SH-SY5Y (cell line): ENCODE measurements around the gene NT5M.

Experiments used
- GATA2 ChIP-seq: IDR thresholded peaks from 2 replicates; pipeline ENCODE4 v1.6.1; 2011; ENCODE audit warnings: mild to moderate bottlenecking, low read depth, low read length
- GATA3 ChIP-seq: IDR thresholded peaks from 2 replicates; pipeline ENCODE4 v1.6.1; 2011; ENCODE audit warnings: low read depth, mild to moderate bottlenecking, low read length, moderate library complexity

Gene NT5M

DNA sequence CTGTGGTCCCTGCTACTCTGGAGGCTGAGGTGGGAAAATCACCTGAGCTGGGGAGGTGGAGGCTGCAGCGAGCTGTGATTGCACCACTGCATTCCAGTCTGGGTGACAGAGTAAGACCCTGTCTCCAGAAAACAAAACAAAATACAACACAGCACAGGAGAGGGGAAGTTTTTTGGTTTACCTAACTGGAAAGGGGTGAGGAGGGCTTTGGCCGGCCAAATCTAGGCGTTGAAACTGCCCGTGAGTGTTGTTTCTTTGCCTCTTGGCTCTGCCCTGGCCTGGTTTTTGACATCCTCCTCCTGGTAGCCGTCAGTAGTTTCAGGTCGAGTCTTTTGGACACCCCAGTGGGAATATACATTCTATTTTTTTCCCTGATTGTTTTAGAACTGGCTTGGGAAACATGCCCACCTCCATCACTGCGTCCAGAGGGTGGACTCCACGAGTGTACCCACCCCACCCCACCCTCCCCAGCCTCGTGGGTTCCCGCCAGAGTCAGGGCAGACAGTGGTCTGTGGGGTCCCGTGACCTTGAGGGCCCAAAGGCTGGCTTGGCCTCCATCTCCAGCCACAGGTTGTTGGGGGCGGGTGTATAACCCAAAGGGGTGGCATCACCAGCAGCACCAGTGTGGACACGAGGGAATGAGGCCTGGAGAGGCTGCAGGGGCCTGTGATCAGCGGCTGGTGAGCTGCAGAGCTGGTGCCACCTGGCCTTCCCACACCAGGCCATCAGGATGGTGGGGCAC, 42.7 kb downstream of the NT5M start:
- TF ChIP-seq GATA3 (no peak), GATA2 (no peak)

DNA sequence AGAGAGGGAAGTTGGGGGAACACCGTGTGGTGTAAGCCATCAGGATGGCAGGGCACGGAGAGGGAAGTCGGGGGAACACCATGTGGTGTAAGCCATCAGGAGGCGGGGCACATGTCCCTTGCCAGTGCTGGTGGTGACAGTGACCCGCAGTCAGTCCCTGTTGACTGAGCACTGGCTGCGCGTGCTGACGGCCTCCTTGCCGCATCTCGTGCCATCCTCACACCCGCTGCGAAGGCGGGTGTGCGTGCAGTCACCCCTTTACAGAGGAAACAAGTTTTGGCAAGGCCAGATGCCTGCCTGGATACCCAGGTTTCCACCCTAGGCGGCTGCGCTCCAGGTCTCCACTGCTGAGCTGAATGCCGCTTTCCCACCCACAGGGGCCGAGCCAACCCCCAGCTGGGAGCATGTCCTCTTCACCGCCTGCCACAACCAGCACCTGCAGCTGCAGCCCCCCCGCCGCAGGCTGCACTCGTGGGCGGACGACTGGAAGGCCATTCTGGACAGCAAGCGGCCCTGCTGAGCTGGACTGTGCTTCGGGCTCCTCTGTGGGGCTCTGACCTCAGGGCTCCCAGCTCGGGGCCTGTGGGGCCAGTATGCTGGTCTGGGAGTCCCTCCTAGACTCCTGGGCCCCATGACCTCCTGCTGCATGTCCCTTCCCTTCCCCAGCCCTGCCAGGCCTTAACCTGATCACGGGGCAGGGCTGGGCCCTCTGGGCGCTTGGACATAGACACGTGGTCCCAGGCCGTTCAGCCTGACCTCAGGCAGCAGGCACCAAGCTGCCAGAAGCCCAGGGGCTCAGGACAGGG, 43.5 kb downstream of the NT5M start:
- TF ChIP-seq GATA3 (no peak), GATA2 (no peak)

DNA sequence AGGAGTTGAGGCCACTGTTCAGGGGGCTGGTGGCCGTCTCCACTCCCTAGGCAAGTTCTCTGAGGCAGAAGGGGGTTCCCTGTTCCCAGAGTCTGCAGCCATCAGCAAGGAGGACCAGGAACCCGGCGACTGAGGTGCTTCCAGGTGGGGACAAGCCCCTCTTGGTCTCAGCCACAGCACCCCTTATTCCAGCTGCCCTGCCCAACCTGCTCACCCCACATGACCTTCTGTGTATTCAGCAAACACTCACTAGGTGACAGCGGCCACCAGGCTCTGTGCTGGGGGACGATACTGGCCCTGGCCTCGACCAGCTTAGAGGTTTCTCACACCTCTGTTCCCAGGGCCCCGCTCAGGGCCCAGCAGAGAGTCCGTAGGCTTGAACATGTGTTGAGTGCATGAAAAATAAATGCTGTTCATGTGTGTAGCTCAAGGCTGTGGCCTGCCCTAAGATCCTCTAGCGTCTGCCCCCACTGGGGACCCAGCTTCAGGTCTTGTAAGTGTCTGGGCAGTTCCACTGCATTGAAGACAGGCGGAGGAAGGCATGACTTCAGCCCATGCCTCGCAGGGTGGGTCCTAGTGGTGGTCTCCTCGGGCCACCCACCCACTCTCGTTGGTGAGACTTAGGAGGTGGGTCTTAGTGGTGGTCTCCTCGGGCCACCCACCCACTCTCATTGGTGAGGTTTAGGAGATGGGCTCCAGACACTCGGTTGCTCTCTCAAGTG, 44.2 kb downstream of the NT5M start:
- TF ChIP-seq GATA2 (no peak), GATA3 (no peak)

DNA sequence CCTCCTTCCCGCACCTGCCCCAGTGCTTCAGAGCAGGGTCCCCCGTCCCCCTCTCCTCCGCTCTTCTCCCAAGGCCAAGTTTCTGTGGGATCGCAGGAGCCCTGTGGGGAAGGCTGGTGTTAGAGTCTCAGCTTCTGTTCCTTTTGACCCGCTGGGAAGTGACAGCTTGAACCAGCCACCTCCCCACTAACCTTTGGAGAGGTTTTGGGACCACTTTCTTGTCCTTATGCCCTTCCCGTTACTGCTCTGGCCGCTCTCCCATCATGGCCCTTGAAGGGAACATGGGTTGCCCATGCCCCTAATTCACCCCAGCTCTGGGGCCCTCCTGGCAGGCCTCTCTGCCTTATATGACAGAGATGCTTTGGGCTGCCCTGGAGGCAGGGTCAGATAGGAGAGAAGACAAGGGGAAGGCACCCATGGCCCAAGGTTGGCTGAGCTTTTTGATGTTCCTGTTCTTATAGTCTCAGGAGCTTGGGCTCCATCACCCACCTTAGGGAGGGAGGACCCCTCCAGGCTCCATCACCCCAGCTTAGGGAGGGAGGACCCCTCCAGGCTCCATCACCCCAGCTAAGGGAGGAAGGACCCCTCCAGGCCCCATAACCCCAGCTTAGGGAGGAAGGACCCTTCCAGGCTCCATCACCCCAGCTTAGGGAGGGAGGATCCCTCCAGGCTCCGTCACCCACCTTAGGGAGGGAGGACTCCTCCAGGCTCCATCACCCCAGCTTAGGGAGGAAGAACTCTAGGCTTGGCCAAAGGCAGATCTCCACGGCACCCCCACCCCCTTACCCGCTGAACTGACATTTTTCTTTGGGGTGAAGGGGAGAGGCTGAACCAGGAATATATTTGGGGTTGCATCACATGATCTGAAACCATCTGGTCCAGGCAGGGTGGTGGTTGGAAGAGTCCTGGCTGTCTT, 45.0 kb downstream of the NT5M start:
- no peak for TF ChIP-seq GATA3
- TF ChIP-seq GATA2, result no peak

DNA sequence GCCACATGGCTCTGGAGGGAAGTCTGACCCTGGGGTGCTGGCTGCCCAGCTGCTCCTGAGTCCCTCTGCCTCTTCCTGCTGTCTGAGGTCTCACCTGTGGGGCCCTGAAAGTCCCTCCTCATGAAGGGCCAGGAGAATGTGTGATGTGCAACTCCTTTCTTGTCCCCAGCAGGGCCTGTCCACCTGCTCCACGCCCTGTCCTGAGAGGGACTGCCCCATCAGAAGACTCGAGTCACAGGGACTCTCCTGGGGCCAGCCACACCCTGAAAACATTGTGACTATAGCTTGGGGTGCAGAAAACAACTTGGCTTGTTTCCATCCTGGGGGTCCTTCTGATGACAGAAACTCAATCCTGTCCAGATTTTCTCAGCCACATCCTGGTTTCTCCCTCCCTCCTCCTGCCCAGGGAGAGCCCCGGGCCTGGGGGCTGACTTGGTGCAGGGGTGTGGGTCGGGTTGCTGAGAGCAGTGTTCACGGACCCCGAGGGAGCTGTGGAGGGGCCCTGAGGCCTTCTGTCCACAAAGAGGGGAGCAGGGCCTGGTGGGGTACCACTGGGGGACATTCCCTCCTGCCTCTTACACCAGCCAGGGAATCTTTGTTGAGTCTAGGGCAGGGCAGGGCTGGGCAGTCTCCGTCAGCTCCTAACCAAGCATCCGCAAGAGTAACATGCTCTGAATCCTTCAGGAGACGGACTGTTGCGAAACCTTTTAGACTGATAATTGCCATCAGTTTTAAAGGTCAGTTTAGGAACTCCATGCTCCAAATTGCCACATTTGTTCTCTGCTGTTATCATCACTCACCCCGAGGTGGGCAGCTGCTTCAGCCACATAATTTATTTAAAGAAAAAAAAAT, 45.9 kb downstream of the NT5M start:
- TF ChIP-seq GATA2 (no peak), GATA3 (no peak)

DNA sequence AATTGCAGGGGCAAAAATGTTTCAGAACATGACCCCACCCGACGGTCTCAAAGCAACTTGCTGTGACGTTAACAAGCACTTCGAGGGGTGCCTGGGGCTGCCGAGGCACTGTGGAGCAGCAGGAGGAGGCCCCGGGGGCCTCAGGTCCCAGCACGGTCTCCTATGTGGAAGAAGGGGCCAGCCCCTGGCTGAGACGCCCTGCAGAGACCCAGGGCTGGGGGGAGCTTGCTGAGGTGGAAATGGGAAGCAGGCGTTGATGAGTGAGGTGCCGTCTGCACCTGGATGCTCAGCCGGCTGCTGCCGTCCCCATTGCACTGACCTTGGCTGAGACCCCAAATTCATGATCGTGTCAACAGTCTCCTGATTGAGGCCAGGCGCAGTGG, 46.5 kb downstream of the NT5M start:
- no peak for TF ChIP-seq GATA2
- TF ChIP-seq GATA3, result no peak

DNA sequence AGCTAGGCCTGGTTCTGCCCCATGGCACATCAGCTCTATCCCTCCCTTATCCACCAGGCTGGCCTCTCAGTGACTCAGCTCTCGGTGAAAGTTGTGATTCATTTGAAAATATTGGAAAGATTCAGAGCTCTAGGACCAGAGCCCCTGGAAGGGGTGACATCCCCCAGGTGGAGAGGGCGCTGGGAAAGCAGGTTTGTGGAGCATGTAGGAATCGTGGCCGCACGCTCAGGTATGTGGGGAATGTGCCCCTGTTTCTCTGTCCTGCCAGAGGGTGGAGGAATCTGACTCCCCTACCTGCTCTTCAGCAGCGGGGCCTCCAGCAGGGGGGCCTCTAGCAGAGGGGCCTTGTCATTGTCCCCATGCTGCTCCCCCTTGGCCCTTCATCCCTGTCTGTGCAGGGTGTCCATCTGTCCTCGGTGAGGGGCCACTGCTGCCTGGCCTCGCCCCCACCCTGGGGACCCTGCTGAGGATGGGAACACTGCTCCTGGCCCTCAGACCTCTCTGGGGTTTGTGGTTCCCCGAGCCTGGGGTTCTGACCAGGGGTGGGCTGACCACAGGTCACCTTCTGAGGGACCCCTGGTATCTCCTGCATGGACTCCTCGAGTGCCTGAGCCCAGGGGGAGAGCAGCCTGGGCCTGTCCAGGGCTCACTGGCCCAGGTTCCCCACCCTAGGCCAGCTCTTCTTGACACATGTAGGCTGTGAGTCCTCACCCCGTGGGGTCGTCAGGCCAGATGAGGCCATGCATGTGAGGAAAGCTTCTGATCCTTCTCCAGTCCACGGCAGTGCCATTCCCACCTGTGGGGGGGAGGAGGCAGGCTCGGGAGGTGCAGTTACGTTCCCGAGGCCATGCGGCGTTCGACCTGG, 47.5 kb downstream of the NT5M start:
- TF ChIP-seq GATA3 (no peak), GATA2 (no peak)

DNA sequence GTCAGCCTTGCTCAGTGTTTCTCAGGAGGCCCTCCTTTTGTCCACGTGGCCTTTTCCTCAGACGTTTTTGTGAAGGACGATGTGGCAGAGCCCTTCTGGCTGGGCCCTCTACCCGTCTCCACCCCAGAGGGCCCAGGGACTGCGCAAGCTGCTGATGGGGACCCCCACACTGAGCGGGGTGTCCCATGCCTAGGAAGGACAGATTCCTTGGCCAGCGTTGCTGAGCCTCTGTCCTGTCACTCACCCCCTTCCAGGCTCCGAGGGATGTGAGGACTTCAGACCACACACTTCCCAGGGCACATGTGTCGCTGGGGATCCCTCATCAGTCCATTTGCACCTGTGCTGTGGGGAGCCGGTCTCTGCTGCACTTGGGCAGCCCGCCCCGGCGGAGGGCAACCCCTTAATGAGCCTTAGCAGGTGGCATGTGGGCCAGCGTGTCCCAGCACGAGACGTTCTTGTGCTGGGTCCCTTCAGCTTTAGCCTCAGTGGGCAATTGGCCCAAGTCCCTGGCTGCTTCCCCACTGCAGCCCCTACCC, 48.3 kb downstream of the NT5M start:
- TF ChIP-seq GATA2, result no peak
- no peak for TF ChIP-seq GATA3

DNA sequence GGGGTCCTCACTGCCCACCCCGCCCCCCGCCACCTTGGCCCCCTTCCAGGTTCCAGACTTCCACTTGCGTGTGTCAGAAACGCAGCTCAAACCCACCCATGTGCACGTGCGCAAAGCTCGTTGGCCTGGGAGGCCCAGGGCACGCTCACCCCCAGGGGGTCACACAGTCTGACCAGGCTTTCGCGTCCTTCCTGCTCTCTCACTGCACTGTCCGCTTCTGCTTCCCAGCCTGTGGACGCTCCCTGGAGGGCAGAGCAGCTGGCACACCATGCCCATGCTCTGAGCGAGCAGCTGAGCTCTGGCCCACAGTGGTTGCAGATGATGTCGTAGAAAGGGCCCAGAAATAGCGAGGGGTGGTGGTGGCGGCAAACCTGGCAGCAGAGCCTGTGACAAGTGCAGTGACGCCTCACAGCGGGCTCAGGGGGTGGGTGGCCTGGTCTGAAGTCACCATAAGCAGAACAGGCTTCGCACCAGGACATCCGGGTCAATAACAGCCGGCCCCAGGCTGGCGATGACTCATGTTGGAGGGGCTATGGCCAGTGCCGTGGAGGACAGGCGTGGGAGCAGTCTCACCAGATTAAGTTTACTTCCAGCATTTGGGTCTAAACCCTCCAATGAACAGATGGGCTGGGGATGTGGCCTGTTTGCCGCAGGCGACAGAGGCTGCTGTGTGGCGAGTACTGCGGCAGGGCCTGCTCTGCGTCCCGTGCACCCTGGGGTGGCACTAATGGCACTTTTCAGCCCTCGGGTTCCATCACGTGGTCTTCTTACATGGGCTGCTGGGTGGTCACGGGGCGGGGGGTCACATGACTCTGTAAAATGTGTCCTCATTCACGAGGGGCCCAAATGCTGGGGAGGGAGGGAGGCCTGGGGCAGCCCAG, 49.0 kb downstream of the NT5M start:
- no peak for TF ChIP-seq GATA3
- TF ChIP-seq GATA2, result no peak

DNA sequence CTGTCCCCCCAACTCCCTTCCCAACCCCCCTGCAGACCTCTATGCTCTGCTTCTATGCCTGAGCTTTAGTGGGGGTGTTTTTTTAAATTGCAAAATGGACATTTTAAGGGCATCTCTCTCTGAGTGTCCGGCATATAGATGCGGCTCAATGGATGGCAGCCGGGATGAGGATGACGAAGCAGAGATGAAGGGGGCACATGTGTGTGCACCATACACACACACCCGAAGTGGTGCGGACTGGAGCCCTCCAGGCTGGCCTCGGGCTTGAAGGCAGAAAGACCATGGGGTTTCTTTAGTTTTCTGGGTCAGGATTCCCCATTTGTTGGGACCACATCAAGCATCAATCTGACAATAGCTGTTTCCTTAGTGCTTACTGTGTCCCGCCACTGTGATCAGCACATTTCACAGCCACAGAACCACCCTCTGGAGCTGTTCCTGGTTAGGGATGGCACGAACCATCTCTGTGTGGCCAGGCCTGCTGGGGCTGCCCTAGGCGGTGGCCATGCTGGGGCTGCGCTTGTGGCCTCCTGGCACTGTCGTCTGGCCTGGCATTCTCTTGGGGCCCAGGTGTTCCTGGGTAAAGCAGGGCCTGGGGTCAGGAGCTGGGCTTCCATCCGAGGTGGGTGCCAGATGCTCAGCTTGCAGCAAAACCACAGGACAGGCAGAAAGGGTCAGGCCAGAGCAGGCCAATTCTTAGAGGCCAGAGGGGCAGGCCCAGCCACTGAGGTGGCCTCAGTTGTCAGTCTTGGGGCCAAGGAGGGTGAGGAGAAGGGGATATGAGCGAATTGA, 49.9 kb downstream of the NT5M start:
- TF ChIP-seq GATA3 (no peak), GATA2 (no peak)
